ENCODE results near the gene MTERF1. TPM values are rescaled to one million over a fixed set of nuclear protein-coding genes. Genes with fewer than 3 reads are reported as not detected.

MTERF1 gene
- total and polyA plus RNA-seq, 2 donors = 19.3 to 21.2 TPM

DNA sequence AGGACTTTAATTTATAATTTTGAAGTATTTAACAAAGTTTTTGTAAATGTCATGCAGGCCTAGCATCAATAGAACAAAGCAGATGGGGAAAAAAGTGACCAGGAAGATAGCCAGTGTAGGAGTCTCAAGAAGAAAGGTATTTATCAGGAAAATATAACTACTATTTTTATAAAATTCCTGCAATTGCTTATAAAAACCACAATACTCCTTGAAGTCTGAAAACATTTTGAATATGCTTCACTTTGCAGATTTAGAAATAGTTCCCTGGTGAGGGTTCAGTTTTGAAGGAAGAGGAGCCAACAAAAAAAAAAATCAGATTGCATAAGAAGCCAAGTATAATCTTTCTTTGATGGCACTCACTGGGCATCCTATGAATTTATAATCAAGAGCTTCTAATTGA, 34.1 kb downstream of the MTERF1 start:
- Histone ChIP-seq H3K27ac (ENCODE audit: low read depth in 1 of 2, low read length in 1 of 2) (no peak overlapping the region), H3K4me1 (ENCODE audit: control insufficient read depth in 2 of 2, insufficient read depth in 2 of 2, low read length in 2 of 2) (no peaks in the 10 kb centered on the region), H3K36me3 (ENCODE audit: control insufficient read depth in 2 of 2, insufficient read depth in 2 of 2, low read length in 1 of 2) (no peaks in the 10 kb centered on the region), H3K4me3 (ENCODE audit: low read length in 2 of 2) (no peak overlapping the region), H3K27me3 (ENCODE audit: control insufficient read depth in 2 of 2, insufficient read depth in 1 of 2, low read length in 1 of 2) (no peaks in the 10 kb centered on the region), H3K9me3 (ENCODE audit: control insufficient read depth in 2 of 2, insufficient read depth in 1 of 2, low read length in 1 of 2) (peaks cover 0 to 4% of the 10 kb centered on the region in 2 donors)
- no peak for DNase-seq (ENCODE audit: low read depth in 6 of 9, low spot score in 9 of 9)

DNA sequence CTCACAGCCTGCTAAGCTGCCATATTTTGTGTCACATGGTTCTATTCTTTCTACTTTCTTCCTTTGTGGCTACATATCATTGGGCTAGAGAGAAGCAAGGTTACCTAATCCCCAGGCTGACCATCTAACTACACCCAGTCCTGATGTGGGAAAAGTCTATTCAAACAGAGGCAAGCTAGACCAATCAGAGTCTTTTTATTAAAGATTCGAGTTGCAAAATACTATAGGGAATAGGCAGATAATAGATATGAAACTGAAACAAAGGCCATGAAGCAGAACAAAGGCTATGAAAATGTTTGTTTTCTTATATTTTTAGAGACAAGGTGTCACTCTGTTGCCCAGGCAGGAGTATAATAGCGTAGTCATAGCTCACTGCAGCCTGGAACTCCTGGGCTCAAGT, 36.7 kb downstream of the MTERF1 start:
- Histone ChIP-seq H3K4me1 (ENCODE audit: control insufficient read depth in 2 of 2, insufficient read depth in 2 of 2, low read length in 2 of 2) (no peaks in the 10 kb centered on the region), H3K27ac (ENCODE audit: low read depth in 1 of 2, low read length in 1 of 2) (no peak overlapping the region), H3K36me3 (ENCODE audit: control insufficient read depth in 2 of 2, insufficient read depth in 2 of 2, low read length in 1 of 2) (no peaks in the 10 kb centered on the region), H3K27me3 (ENCODE audit: control insufficient read depth in 2 of 2, insufficient read depth in 1 of 2, low read length in 1 of 2) (no peaks in the 10 kb centered on the region), H3K9me3 (ENCODE audit: control insufficient read depth in 2 of 2, insufficient read depth in 1 of 2, low read length in 1 of 2) (peaks cover 0 to 4% of the 10 kb centered on the region in 2 donors), H3K4me3 (ENCODE audit: low read length in 2 of 2) (no peak overlapping the region)
- 87% methylated on average over 2 of the region's 2 CpGs for WGBS
- DNase-seq (ENCODE audit: low read depth in 6 of 9, low spot score in 9 of 9) = no peak

DNA sequence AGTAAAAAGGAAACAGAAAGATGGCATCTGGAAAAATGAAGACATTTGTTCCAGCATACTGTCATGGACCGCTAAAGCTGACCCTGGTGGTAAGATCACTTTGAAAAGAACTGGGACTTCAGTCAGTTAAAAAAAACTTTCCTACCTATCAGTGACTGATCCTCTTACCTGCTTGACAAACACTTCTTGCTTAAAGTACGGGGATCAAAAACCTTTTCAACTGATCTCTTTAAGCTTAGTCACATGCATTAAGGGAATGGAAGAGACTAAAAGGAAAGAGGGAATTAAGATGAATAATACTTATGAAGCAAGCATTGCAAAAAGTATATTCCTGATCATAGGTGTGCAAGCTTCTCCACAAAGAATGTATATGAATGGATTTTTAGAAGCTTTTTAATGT, 42.1 kb downstream of the MTERF1 start:
- DNase-seq (ENCODE audit: low read depth in 6 of 9, low spot score in 9 of 9) = no peak
- H3K9me3 ChIP-seq (ENCODE audit: control insufficient read depth in 2 of 2, insufficient read depth in 1 of 2, low read length in 1 of 2) = peaks cover 0 to 4% of the 10 kb centered on the region in 2 donors
- H3K27me3 ChIP-seq (ENCODE audit: control insufficient read depth in 2 of 2, insufficient read depth in 1 of 2, low read length in 1 of 2) = no peaks in the 10 kb centered on the region
- H3K36me3 ChIP-seq (ENCODE audit: control insufficient read depth in 2 of 2, insufficient read depth in 2 of 2, low read length in 1 of 2) = no peaks in the 10 kb centered on the region
- H3K27ac ChIP-seq (ENCODE audit: low read depth in 1 of 2, low read length in 1 of 2) = no peak overlapping the region
- 97% methylated on average over 2 of the region's 2 CpGs for WGBS
- no peak overlapping the region for H3K4me3 ChIP-seq (ENCODE audit: low read length in 2 of 2)
- no peaks in the 10 kb centered on the region for H3K4me1 ChIP-seq (ENCODE audit: control insufficient read depth in 2 of 2, insufficient read depth in 2 of 2, low read length in 2 of 2)

DNA sequence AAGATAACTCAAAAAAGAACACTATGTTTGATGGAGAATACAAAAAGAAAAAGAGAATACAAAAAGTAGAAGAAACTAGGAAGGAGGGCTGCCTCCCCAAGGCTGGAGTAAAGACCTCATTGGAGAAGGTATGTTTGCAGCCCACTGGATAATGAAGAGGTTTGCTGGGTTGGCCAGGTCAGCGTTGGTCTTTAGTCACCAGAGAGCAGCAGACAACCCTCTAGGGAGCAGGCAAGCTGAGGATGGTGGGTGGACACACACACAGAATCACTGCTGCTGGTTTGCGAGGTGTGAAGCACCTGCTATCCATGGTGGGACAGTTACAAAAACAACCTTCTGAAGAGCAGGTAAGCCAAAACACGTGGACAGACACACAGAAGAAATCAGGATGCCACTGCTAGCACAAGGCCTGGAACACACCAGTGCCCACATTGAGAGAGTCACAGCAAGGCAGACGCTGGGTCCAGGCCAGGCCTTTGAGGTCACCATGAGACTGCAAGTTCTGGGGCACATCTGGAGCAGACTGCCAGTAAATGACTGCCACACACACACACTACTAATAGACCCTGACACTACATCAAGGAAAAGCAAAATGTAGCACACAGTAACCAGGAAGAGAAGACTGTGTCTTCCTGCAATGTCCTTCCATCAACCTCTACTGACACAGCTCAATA, 43.0 kb downstream of the MTERF1 start:
- H3K9me3 ChIP-seq (ENCODE audit: control insufficient read depth in 2 of 2, insufficient read depth in 1 of 2, low read length in 1 of 2) = peaks cover 0 to 4% of the 10 kb centered on the region in 2 donors
- H3K4me1 ChIP-seq (ENCODE audit: control insufficient read depth in 2 of 2, insufficient read depth in 2 of 2, low read length in 2 of 2) = no peaks in the 10 kb centered on the region
- H3K27ac ChIP-seq (ENCODE audit: low read depth in 1 of 2, low read length in 1 of 2) = no peak overlapping the region
- no peak for DNase-seq (ENCODE audit: low read depth in 6 of 9, low spot score in 9 of 9)
- WGBS = 80% methylated on average over 4 of the region's 4 CpGs
- H3K27me3 ChIP-seq (ENCODE audit: control insufficient read depth in 2 of 2, insufficient read depth in 1 of 2, low read length in 1 of 2) = no peaks in the 10 kb centered on the region
- H3K36me3 ChIP-seq (ENCODE audit: control insufficient read depth in 2 of 2, insufficient read depth in 2 of 2, low read length in 1 of 2) = no peaks in the 10 kb centered on the region
- H3K4me3 ChIP-seq (ENCODE audit: low read length in 2 of 2) = no peak overlapping the region

DNA sequence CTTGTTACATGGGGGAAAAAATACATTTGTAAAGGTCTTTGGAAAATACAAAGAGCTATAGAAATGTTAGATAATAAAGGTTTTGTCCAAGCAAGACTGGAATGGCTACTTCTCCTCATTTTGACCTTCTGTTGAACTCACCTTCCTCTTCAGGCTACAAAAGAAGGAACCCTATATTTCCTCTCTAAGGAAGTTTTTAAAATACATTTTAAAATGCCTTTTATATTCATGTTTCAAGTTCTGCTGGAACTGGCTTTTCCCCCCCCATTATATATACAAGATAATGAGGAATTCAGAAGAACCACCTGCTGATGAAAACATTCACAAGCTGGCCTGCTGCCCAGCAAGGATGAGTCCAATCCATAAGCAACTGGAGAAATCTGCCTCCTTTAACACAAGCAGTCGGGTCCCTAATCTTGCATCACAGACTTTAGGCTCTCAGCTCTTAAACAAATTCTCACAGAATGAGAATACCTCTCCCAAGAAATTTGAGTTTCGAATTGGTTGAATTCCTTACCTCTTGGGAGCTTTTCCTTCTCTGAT, 44.6 kb downstream of the MTERF1 start:
- H3K9me3 ChIP-seq (ENCODE audit: control insufficient read depth in 2 of 2, insufficient read depth in 1 of 2, low read length in 1 of 2) = no peaks in the 10 kb centered on the region
- H3K36me3 ChIP-seq (ENCODE audit: control insufficient read depth in 2 of 2, insufficient read depth in 2 of 2, low read length in 1 of 2) = no peaks in the 10 kb centered on the region
- H3K27ac ChIP-seq (ENCODE audit: low read depth in 1 of 2, low read length in 1 of 2) = no peak overlapping the region
- no peaks in the 10 kb centered on the region for H3K27me3 ChIP-seq (ENCODE audit: control insufficient read depth in 2 of 2, insufficient read depth in 1 of 2, low read length in 1 of 2)
- no peaks in the 10 kb centered on the region for H3K4me1 ChIP-seq (ENCODE audit: control insufficient read depth in 2 of 2, insufficient read depth in 2 of 2, low read length in 2 of 2)
- 83% methylated on average over 2 of the region's 2 CpGs for WGBS
- DNase-seq (ENCODE audit: low read depth in 6 of 9, low spot score in 9 of 9) = no peak
- H3K4me3 ChIP-seq (ENCODE audit: low read length in 2 of 2) = no peak overlapping the region

DNA sequence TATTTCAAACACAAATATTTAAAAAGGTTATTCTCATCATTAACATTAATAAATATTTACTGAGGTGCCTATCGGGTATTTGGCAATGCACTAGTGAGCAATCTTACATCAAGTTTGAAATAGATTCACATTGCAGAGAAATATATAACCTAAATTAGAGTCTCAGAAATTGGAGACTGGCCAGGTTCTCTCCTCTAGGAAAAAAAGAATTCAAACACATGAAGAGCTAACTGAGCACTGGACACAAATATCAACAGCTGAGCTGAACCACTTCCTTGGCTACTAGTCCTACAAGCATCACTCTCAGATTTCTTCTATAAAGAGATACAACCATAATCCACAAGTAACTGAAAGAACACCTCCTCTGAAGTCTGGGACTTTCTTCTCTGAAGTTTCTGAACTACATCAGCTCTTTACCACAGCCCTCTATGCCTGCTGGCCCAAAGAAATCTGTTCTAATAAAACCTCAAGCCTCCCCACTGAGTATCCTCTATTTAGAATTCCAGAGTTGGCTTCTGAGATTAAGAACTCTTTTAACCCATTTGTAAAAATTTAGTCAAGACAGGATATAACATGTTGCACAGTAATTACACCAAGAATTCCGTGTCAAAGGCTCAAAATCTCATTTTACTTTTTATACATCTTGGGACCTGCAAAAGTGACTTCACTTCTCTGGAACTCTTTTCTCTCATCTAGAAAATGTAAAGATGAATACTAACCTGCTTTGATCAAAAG, 45.2 kb downstream of the MTERF1 start:
- WGBS = 89% methylated on average over 2 of the region's 2 CpGs
- Histone ChIP-seq H3K36me3 (ENCODE audit: control insufficient read depth in 2 of 2, insufficient read depth in 2 of 2, low read length in 1 of 2) (no peaks in the 10 kb centered on the region), H3K27ac (ENCODE audit: low read depth in 1 of 2, low read length in 1 of 2) (no peak overlapping the region)

DNA sequence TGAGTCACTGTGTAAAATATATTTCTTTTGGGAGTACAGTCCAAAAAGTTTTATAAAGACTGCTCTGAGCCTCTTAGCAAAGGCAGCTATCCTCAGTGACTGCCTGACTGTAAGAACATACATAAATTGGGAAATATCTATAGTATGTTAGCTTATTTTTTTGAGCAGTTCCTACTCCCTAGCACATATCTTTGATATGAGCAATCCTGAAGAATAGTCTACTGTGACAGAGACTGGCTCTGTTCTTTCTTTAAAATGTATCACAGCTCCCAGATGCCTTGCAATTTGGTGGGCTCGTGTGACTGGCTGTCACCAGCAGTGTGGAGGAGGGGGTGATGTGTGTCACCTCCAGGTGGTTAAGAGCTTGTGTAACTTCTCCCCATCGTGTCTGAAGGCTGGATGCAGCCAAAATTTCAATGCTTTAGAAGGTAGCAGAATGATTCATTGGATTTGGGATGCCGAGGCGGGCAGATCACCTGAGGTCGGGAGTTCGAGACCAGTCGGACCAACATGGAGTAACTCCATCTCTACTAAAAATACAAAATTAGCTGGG, 47.9 kb downstream of the MTERF1 start:
- no peaks in the 10 kb centered on the region for H3K36me3 ChIP-seq (ENCODE audit: control insufficient read depth in 2 of 2, insufficient read depth in 2 of 2, low read length in 1 of 2)
- H3K27me3 ChIP-seq (ENCODE audit: control insufficient read depth in 2 of 2, insufficient read depth in 1 of 2, low read length in 1 of 2) = no peaks in the 10 kb centered on the region
- H3K9me3 ChIP-seq (ENCODE audit: control insufficient read depth in 2 of 2, insufficient read depth in 1 of 2, low read length in 1 of 2) = no peaks in the 10 kb centered on the region
- H3K4me1 ChIP-seq (ENCODE audit: control insufficient read depth in 2 of 2, insufficient read depth in 2 of 2, low read length in 2 of 2) = no peaks in the 10 kb centered on the region
- no peak overlapping the region for H3K4me3 ChIP-seq (ENCODE audit: low read length in 2 of 2)
- H3K27ac ChIP-seq (ENCODE audit: low read depth in 1 of 2, low read length in 1 of 2) = no peak overlapping the region
- WGBS = 93% methylated on average over 7 of the region's 7 CpGs
- no peak for DNase-seq (ENCODE audit: low read depth in 6 of 9, low spot score in 9 of 9)

More for the DNA sequence above, 45.2 kb downstream of the MTERF1 start:
- H3K4me1 ChIP-seq (ENCODE audit: control insufficient read depth in 2 of 2, insufficient read depth in 2 of 2, low read length in 2 of 2) = no peaks in the 10 kb centered on the region
- H3K27me3 ChIP-seq (ENCODE audit: control insufficient read depth in 2 of 2, insufficient read depth in 1 of 2, low read length in 1 of 2) = no peaks in the 10 kb centered on the region
- DNase-seq (ENCODE audit: low read depth in 6 of 9, low spot score in 9 of 9) = no peak
- no peaks in the 10 kb centered on the region for H3K9me3 ChIP-seq (ENCODE audit: control insufficient read depth in 2 of 2, insufficient read depth in 1 of 2, low read length in 1 of 2)
- no peak overlapping the region for H3K4me3 ChIP-seq (ENCODE audit: low read length in 2 of 2)

DNA sequence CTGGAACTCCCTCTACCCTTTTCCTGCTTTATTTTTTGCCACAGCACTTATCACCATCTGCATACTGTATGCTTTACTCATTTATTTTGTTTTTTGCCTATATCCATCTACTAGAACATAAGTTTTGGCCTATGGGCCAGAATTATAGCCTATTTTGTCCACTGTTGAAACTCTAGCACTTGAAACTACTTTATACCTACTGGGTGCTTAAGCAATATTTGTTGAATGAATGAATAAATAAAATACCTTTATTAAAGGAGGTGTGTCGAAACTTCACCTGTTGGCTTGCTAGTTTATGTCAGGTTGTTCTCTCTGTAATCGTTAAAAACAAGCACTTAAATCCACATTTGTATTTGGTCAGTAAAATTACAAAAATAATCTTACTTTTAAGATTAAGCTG, 53.3 kb downstream of the MTERF1 start:
- Histone ChIP-seq H3K4me1 (ENCODE audit: control insufficient read depth in 2 of 2, insufficient read depth in 2 of 2, low read length in 2 of 2) (no peaks in the 10 kb centered on the region), H3K9me3 (ENCODE audit: control insufficient read depth in 2 of 2, insufficient read depth in 1 of 2, low read length in 1 of 2) (no peaks in the 10 kb centered on the region), H3K27ac (ENCODE audit: low read depth in 1 of 2, low read length in 1 of 2) (no peak overlapping the region), H3K4me3 (ENCODE audit: low read length in 2 of 2) (no peak overlapping the region), H3K27me3 (ENCODE audit: control insufficient read depth in 2 of 2, insufficient read depth in 1 of 2, low read length in 1 of 2) (no peaks in the 10 kb centered on the region), H3K36me3 (ENCODE audit: control insufficient read depth in 2 of 2, insufficient read depth in 2 of 2, low read length in 1 of 2) (no peaks in the 10 kb centered on the region)
- DNase-seq (ENCODE audit: low read depth in 6 of 9, low spot score in 9 of 9) = no peak
- WGBS = 97% methylated on average over 2 of the region's 2 CpGs

DNA sequence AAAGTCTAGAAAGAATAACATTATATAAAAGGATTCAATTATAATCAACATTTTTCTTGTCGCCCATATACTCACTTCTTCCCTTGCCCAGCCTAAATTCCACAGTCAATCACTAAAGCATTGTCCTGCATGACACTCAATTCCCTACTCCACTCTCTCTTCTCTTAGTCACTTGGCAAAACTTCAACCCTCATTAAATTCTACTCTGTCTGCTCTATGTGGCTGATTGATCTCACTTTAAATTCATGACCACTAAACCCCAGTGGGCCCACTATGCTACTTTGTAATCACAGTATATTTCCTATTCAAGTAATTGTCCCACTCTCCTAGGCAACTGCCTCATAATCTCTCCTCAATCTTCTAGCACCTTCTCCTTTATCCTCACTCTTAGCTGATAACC, 54.1 kb downstream of the MTERF1 start:
- no peaks in the 10 kb centered on the region for H3K36me3 ChIP-seq (ENCODE audit: control insufficient read depth in 2 of 2, insufficient read depth in 2 of 2, low read length in 1 of 2)
- no peaks in the 10 kb centered on the region for H3K4me1 ChIP-seq (ENCODE audit: control insufficient read depth in 2 of 2, insufficient read depth in 2 of 2, low read length in 2 of 2)
- DNase-seq (ENCODE audit: low read depth in 6 of 9, low spot score in 9 of 9) = no peak
- WGBS = 95% methylated on average over 1 of the region's 1 CpG
- H3K9me3 ChIP-seq (ENCODE audit: control insufficient read depth in 2 of 2, insufficient read depth in 1 of 2, low read length in 1 of 2) = no peaks in the 10 kb centered on the region
- H3K4me3 ChIP-seq (ENCODE audit: low read length in 2 of 2) = no peak overlapping the region
- H3K27ac ChIP-seq (ENCODE audit: low read depth in 1 of 2, low read length in 1 of 2) = no peak overlapping the region
- H3K27me3 ChIP-seq (ENCODE audit: control insufficient read depth in 2 of 2, insufficient read depth in 1 of 2, low read length in 1 of 2) = no peaks in the 10 kb centered on the region
